Cardiac muscle cell (in vitro differentiated cells and primary cell): ENCODE results near the gene XIRP2. TPM values are rescaled to one million over a fixed set of nuclear protein-coding genes. Genes with fewer than 3 reads are reported as not detected.

ENCODE experiments used
- DNase-seq, 2 donors: peaks; one replicate each; pipeline versions ENCODE4 v3.0.0 to v3.0.0-alpha.2; 2010 to 2017; ENCODE audit warnings: low read depth in 1 of 2, low spot score in 1 of 2
- H3K27ac ChIP-seq: fragments of 200-600 bp; sonication (generic); 2 replicates; pipeline ENCODE4 v1.5.1; 2016
- H3K27me3 ChIP-seq: fragments of 200-600 bp; sonication (generic); 2 replicates; pipeline ENCODE4 v1.6.0; 2016; ENCODE audit warnings: control low read depth
- H3K36me3 ChIP-seq: fragments of 200-600 bp; sonication (generic); 2 replicates; pipeline ENCODE4 v1.5.1; 2016; ENCODE audit warnings: control low read depth
- H3K4me1 ChIP-seq: fragments of 200-600 bp; sonication (generic); 2 replicates; pipeline ENCODE4 v1.8.1; 2017; ENCODE audit warnings: low read depth, mild to moderate bottlenecking, mixed run types
- H3K4me3 ChIP-seq: fragments of 200-600 bp; sonication (generic); 2 replicates; pipeline ENCODE4 v1.5.1; 2016; ENCODE audit warnings: mild to moderate bottlenecking
- H3K9me3 ChIP-seq: fragments of 200-600 bp; sonication (generic); 2 replicates; pipeline ENCODE4 v1.5.1; 2017; ENCODE audit warnings: low read depth, mild to moderate bottlenecking, control low read depth
- polyA plus RNA-seq: library from polyadenylated mRNA; unstranded; fragments of >200 nt; fragmentation: Nextera tagmentation; extraction: Ambion mirVana; gene quantifications from 2 replicates; pipeline ENCODE4 v1.2.1, GENCODE V29; 2016
- total RNA-seq: library from RNA; depleted of rRNA; stranded (reverse); fragments of >200 nt; gene quantifications from 2 replicates; pipeline ENCODE4 v1.2.3, GENCODE V29; 2016
- TF ChIP-seq, protein P1 (sequence below): IDR thresholded peaks from 2 replicates; pipeline ENCODE4 v1.5.1; 2012; ENCODE audit warnings: low read depth, mild to moderate bottlenecking, low read length

Gene XIRP2
- total and polyA plus RNA-seq, 2 experiments from 2014 or later: 0.51 to 0.59 TPM

DNA sequence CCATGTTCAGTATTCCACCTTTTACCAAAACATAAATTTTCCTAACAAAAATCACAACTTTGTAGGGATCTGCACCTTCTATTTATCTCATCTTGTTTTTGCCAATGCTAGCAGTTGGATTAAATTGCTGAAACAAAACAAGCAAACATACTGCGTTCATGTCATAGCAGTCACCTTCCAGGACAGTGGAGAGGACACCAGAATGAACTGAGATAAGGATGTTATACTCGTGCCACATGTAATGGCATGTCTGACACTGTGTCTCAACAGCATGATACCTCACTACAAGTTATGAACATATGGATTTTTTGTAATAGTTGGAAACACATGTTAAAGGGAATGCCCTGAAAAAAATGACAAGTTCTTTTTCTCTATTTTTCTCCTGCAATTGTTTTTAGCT lies 245.3 kb downstream of the XIRP2 start:
- no peaks in the 10 kb centered on the region for H3K4me1 ChIP-seq
- TF ChIP-seq, protein P1, sequence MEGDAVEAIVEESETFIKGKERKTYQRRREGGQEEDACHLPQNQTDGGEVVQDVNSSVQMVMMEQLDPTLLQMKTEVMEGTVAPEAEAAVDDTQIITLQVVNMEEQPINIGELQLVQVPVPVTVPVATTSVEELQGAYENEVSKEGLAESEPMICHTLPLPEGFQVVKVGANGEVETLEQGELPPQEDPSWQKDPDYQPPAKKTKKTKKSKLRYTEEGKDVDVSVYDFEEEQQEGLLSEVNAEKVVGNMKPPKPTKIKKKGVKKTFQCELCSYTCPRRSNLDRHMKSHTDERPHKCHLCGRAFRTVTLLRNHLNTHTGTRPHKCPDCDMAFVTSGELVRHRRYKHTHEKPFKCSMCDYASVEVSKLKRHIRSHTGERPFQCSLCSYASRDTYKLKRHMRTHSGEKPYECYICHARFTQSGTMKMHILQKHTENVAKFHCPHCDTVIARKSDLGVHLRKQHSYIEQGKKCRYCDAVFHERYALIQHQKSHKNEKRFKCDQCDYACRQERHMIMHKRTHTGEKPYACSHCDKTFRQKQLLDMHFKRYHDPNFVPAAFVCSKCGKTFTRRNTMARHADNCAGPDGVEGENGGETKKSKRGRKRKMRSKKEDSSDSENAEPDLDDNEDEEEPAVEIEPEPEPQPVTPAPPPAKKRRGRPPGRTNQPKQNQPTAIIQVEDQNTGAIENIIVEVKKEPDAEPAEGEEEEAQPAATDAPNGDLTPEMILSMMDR: no peak
- no peaks in the 10 kb centered on the region for H3K27me3 ChIP-seq
- no peaks in the 10 kb centered on the region for H3K9me3 ChIP-seq
- no peak overlapping the region for H3K4me3 ChIP-seq
- H3K27ac ChIP-seq: no peak overlapping the region
- H3K36me3 ChIP-seq: no peaks in the 10 kb centered on the region
- no peak for DNase-seq

DNA sequence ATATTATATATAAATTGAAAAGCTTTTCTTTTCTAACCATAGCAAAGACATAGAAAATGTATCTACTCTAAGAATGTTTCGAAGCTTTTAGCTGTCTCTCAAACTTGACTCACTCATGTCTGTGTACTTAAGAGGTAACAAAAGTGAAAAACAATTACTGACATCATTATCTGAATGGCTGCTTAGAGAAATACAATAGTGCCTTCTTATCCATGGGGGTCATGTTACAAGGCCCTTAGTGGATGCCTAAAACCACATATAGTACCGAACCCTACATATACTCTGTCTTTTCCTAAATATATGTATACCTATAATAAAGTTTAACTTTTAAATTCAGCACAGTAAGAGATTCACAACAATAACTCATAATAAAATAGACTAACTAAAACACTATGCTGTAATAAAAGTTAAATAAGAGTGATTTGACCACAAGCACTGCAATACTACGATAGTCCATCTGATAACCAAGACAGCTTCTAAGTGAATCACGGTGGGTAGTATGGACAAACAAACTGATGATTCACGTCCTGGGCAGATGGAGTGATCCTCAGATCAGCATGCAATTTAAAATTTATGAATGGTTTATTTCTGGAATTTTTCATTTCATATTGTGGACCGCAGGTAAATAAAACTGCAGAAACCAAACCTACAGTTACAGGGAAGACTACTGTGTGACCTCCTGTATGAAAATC lies 246.2 kb downstream of the XIRP2 start:
- Histone ChIP-seq H3K9me3 (no peaks in the 10 kb centered on the region), H3K36me3 (no peaks in the 10 kb centered on the region), H3K4me3 (no peak overlapping the region), H3K27me3 (no peaks in the 10 kb centered on the region), H3K4me1 (no peaks in the 10 kb centered on the region), H3K27ac (no peak overlapping the region)
- DNase-seq: peak in 1 of 2 donors; percentile 54
- TF ChIP-seq, protein P1: no peak

DNA sequence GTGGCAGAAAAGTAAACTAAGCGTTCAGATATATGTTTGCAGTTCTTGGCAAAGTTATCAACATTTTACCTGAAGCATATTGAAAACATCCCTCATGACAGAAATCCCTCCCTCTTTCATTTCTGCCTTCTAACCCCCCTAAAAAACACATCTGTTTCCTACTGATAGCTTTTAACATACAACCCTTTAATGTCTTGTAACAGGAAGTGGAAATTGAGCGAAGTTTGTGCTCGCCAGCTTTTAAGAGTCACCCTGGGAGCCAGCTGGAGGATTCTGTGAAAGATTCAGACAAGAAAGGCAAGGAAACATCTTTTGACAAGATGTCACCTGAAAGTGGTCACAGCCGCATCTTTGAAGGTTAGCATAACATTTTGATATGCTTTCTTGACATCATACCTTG lies 247.4 kb downstream of the XIRP2 start:
- TF ChIP-seq, protein P1: no peak
- Histone ChIP-seq H3K36me3 (no peaks in the 10 kb centered on the region), H3K4me3 (no peak overlapping the region), H3K27me3 (no peaks in the 10 kb centered on the region), H3K27ac (no peak overlapping the region), H3K4me1 (peaks cover 3% of the 10 kb centered on the region), H3K9me3 (no peaks in the 10 kb centered on the region)
- DNase-seq: peak in 1 of 2 donors; percentile 33

DNA sequence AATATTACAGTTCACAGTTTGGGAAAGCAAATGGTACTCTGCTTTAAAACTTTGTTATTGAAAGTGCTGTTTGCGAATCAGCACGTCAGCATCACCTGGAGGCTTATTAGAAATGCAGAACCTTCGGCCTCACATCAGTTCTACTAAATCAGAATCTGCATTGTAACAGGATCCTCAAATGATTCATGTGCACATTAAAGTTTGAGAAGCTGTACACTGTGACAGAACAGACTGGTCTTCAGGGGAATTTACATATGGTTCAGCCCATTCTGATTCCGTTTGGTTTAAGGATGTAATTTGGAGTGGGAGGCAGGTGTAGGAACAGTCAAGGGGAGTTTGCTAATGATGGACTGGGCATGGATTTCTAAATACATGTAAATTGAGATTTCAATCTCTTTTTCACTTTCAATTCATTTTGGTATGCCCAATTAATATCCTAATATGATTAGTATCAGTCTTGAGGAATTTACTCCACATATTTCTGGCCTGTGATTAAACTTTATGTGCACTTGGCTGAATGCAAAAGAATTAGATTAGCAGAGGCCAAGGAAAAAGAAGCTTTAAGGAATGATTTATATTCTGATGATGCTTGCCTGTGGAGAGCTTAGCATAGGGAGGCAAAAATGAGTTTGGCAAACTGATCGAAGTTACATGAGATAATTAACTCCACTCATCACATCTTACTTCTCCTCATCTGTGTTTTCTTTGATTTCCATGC lies 248.8 kb downstream of the XIRP2 start:
- Histone ChIP-seq H3K27me3 (no peaks in the 10 kb centered on the region), H3K4me3 (no peak overlapping the region), H3K4me1 (peaks cover 5% of the 10 kb centered on the region), H3K9me3 (no peaks in the 10 kb centered on the region), H3K36me3 (no peaks in the 10 kb centered on the region), H3K27ac (no peak overlapping the region)
- TF ChIP-seq, protein P1: no peak
- no peak for DNase-seq

DNA sequence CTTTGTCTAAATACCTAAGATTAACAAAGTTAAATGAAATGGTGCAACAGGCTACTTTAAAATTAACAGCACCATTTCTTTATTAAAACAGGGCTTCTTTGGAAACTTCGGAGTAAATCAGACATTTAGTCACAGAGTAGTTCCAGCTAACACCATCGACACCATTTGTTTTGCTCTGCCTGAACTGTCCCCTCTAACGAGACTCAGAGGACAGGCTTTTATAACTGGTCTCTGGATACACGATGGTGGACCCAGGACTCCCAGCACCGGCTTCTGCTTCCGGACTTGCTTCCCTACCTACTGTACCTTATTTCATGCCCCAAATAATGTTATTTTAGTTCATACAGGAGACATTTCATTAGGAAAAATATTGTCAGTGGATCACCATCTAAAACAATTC lies 252.1 kb downstream of the XIRP2 start:
- Histone ChIP-seq H3K36me3 (no peaks in the 10 kb centered on the region), H3K9me3 (no peaks in the 10 kb centered on the region), H3K27ac (no peak overlapping the region), H3K4me1 (peaks cover 5% of the 10 kb centered on the region), H3K27me3 (no peaks in the 10 kb centered on the region), H3K4me3 (no peak overlapping the region)
- TF ChIP-seq, protein P1: no peak
- no peak for DNase-seq
